A549 (cell line): ENCODE results near the gene ACTN2. TPM values are rescaled to one million over a fixed set of nuclear protein-coding genes. Genes with fewer than 3 reads are reported as not detected.

Experiments used
- ATAC-seq, 2 experiments: fragments of 200-7000 bp in 1 of 2; fragments of >200 bp in 1 of 2; cut with Nextera tagmentation in 1 of 2; cut with Tn5 transposase in 1 of 2; 3 replicates each; pipeline versions ENCODE4 v1.8.0 to v1.9.1; 2018 to 2020; ENCODE audit warnings: mild to moderate bottlenecking in 1 of 2, moderate library complexity in 1 of 2
- CTCF ChIA-PET: fragments of 300-600 bp; sonication (Branson Sonifier 250); formaldehyde crosslinking; extraction: SDS; loops from one replicate; lab custom pipeline; 2021; ENCODE audit warnings: antibody characterized with exemption, inconsistent platforms; lab: Yijun Ruan, JAX
- POLR2A ChIA-PET: fragments of 350-600 bp; formaldehyde crosslinking; extraction: SDS; loops from one replicate; lab custom pipeline; 2021; ENCODE audit warnings: antibody characterized with exemption, inconsistent platforms; lab: Yijun Ruan, JAX
- DNase-seq, 2 experiments: peaks; one replicate each; pipeline versions ENCODE4 v3.0.0 to v3.0.0-alpha.2; 2011 to 2016; ENCODE audit warnings: low read depth in 1 of 2, low spot score in 1 of 2
- FAIRE-seq: peaks from 2 replicates; lab custom pipeline; 2011; peaks lifted over from hg19 to GRCh38; lab: Jason Lieb, UNC
- H3K27ac ChIP-seq, 2 experiments: fragments of >200 bp; sonication (Bioruptor Twin); formaldehyde crosslinking; 3 replicates each; pipeline ENCODE4 v1.5.1; 2016 to 2017
- H3K4me1 ChIP-seq: fragments of >200 bp; sonication (Bioruptor Twin); formaldehyde crosslinking; 3 replicates; pipeline ENCODE4 v1.6.1; 2016
- H3K4me2 ChIP-seq: fragments of >200 bp; sonication (Bioruptor Twin); formaldehyde crosslinking; 3 replicates; pipeline ENCODE4 v1.6.1; 2016
- H3K4me3 ChIP-seq: fragments of >200 bp; sonication (Bioruptor Twin); formaldehyde crosslinking; 3 replicates; pipeline ENCODE4 v1.5.1; 2016
- H3K9me3 ChIP-seq: fragments of >200 bp; sonication (Bioruptor Twin); formaldehyde crosslinking; 3 replicates; pipeline ENCODE4 v1.6.1; 2016
- BHLHE40 ChIP-seq: IDR thresholded peaks from 2 replicates; pipeline ENCODE4 v1.6.1; 2012; ENCODE audit warnings: low read depth, low read length, inconsistent platforms
- CBX8 ChIP-seq: fragments of 200-600 bp; sonication (generic); IDR thresholded peaks from 2 replicates; pipeline ENCODE4 v1.6.1; 2016
- EP300 ChIP-seq, 2 experiments: fragments of >200 bp; sonication (Bioruptor Twin); formaldehyde crosslinking; IDR thresholded peaks; 2 replicates in 1 of 2; 3 replicates in 1 of 2; pipeline ENCODE4 v1.6.1; 2016 to 2017
- ESRRA ChIP-seq: fragments of 150-350 bp; IDR thresholded peaks from 2 replicates; pipeline ENCODE4 v1.6.1; 2014; ENCODE audit warnings: mild to moderate bottlenecking, low read length, borderline replicate concordance
- FOSB ChIP-seq: fragments of 250-450 bp; sonication (Bioruptor Pico); IDR thresholded peaks from 2 replicates; pipeline ENCODE4 v1.5.0; 2020; ENCODE audit warnings: mild to moderate bottlenecking, moderate library complexity
- FOSL2 ChIP-seq, 2 experiments: fragments of 450-650 bp in 1 of 2; fragments of >200 bp in 1 of 2; sonication (Bioruptor Twin) in 1 of 2; formaldehyde crosslinking; IDR thresholded peaks; 2 replicates each; pipeline versions ENCODE4 v1.5.0 to v1.6.1; 2016 to 2020; ENCODE audit warnings: mild to moderate bottlenecking in 1 of 2, moderate library complexity in 1 of 2
- FOXS1 ChIP-seq: fragments of 250-450 bp; sonication (Bioruptor Pico); IDR thresholded peaks from 2 replicates; pipeline ENCODE4 v1.5.0; 2020; ENCODE audit warnings: mild to moderate bottlenecking, moderate library complexity
- GATA3 ChIP-seq: IDR thresholded peaks from 2 replicates; pipeline ENCODE4 v1.6.1; 2012; ENCODE audit warnings: borderline replicate concordance
- HOXB13 ChIP-seq: fragments of 250-450 bp; sonication (Bioruptor Pico); IDR thresholded peaks from 2 replicates; pipeline ENCODE4 v1.5.0; 2020; ENCODE audit warnings: low read depth, mild to moderate bottlenecking, moderate library complexity
- JUN ChIP-seq, 2 experiments: fragments of >200 bp; sonication (Bioruptor Twin); formaldehyde crosslinking; IDR thresholded peaks; 2 replicates in 1 of 2; 3 replicates in 1 of 2; pipeline ENCODE4 v1.6.1; 2016 to 2017
- KDM1A ChIP-seq: fragments of 200-600 bp; sonication (generic); IDR thresholded peaks from 2 replicates; pipeline ENCODE4 v1.6.1; 2016; ENCODE audit warnings: low read depth, mild to moderate bottlenecking
- KDM5A ChIP-seq: fragments of 200-600 bp; sonication (generic); IDR thresholded peaks from 2 replicates; pipeline ENCODE4 v1.6.1; 2016; ENCODE audit warnings: antibody characterized with exemption, mild to moderate bottlenecking
- NR3C1 ChIP-seq: fragments of >200 bp; sonication (Bioruptor Twin); formaldehyde crosslinking; IDR thresholded peaks from 3 replicates; pipeline ENCODE4 v1.6.1; 2017
- PHF8 ChIP-seq: fragments of 200-600 bp; sonication (generic); IDR thresholded peaks from 2 replicates; pipeline ENCODE4 v1.6.1; 2016; ENCODE audit warnings: low read depth, mild to moderate bottlenecking, antibody characterized with exemption, moderate library complexity, borderline replicate concordance
- POLR2A ChIP-seq: IDR thresholded peaks from 2 replicates; pipeline ENCODE4 v1.6.1; 2012; ENCODE audit warnings: mild to moderate bottlenecking, low read length
- POLR2AphosphoS2 ChIP-seq: conservative IDR thresholded peaks from 2 replicates; pipeline ENCODE4 v1.6.1; 2012; ENCODE audit warnings: low read length, improper control_type of control experiment, inconsistent platforms
- TFCP2L1 ChIP-seq: fragments of 250-450 bp; sonication (Bioruptor Pico); IDR thresholded peaks from 2 replicates; pipeline ENCODE4 v1.5.0; 2021; ENCODE audit warnings: mild to moderate bottlenecking
- TP53 ChIP-seq: fragments of 250-450 bp; sonication (Bioruptor Pico); IDR thresholded peaks from 2 replicates; pipeline ENCODE4 v1.5.0; 2021; ENCODE audit warnings: mild to moderate bottlenecking, moderate library complexity
- ZC3H11A ChIP-seq: fragments of 450-650 bp; IDR thresholded peaks from 2 replicates; pipeline ENCODE4 v1.6.1; 2014; ENCODE audit warnings: antibody characterized with exemption, mild to moderate bottlenecking
- ZNF302 ChIP-seq: fragments of 250-450 bp; sonication (Bioruptor Pico); IDR thresholded peaks from 2 replicates; pipeline ENCODE4 v1.9.0; 2021; ENCODE audit warnings: inconsistent platforms, mild to moderate bottlenecking, moderate library complexity
- WGBS: methylation state at CpG from one replicate; pipeline ENCODE4 v1.1.6; 2017; ENCODE audit errors: missing lambda C conversion rate; 5-methylcytosine and 5-hydroxymethylcytosine counted together
- polyA plus RNA-seq, 4 experiments: library from polyadenylated mRNA; depleted of rRNA in 3 of 4; stranded (reverse); fragments of >200 nt; fragmentation: RNase III in 1 of 4; extraction: RNeasy Plus Mini Kit Qiagen cat#74134 plus additional on column Dnase treatment in 1 of 4; gene quantifications; 2 replicates in 3 of 4; 3 replicates in 1 of 4; pipeline ENCODE4 v1.2.3, GENCODE V29; 2011 to 2017
- TF ChIP-seq, protein P1 (sequence below): fragments of 250-450 bp; sonication (Bioruptor Pico); IDR thresholded peaks from 2 replicates; pipeline ENCODE4 v1.5.0; 2021; ENCODE audit warnings: mild to moderate bottlenecking, moderate library complexity, borderline replicate concordance
- TF ChIP-seq, protein P2 (sequence below): fragments of 450-650 bp; IDR thresholded peaks from 2 replicates; pipeline ENCODE4 v1.6.1; 2014; ENCODE audit warnings: antibody characterized with exemption
- TF ChIP-seq, protein P3 (sequence below): fragments of >200 bp; sonication (Bioruptor Twin); formaldehyde crosslinking; IDR thresholded peaks from 2 replicates; pipeline ENCODE4 v1.6.1; 2016
- TF ChIP-seq, protein P4 (sequence below): fragments of >200 bp; sonication (Bioruptor Twin); formaldehyde crosslinking; IDR thresholded peaks from 3 replicates; pipeline ENCODE4 v1.5.1; 2016
- TF ChIP-seq, protein P5 (sequence below): IDR thresholded peaks from 2 replicates; pipeline ENCODE4 v1.6.1; 2012; ENCODE audit warnings: low read depth, borderline replicate concordance
- TF ChIP-seq, protein P6 (sequence below): IDR thresholded peaks from 2 replicates; pipeline ENCODE4 v1.6.1; 2012
- TF ChIP-seq, protein P7 (sequence below): fragments of 200-600 bp; sonication (generic); IDR thresholded peaks from 2 replicates; pipeline ENCODE4 v1.6.1; 2016; ENCODE audit warnings: antibody characterized with exemption, mild to moderate bottlenecking, moderate library complexity

ACTN2 gene
- polyA plus RNA-seq, 2 of the 4 experiments (the other 2 are of a cell fraction) = not detected

DNA sequence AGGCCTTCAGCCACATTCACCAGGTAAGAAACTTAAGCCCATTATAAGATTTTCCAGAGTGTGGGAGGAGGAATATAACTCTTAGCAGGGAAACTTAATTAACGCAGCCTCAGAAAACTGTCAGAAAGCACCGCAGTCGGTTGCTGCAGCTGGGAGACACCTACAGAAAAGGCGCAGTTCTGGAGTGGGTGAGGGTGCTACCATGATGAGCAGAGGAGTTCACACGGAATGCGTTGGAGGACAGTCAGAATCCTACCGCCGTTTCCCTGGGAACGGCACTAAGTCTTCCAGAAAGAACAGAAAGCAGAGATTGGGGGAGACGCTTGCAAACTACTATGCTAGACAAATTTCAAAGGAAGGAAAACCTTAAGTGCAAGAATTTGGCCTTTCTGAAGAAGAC is 6.4 kb downstream of the ACTN2 start:
- Histone ChIP-seq H3K27ac (no peak overlapping the region), H3K4me3 (no peak overlapping the region), H3K9me3 (no peaks in the 10 kb centered on the region), H3K4me1 (no peaks in the 10 kb centered on the region), H3K4me2 (no peak overlapping the region)
- POLR2A ChIA-PET = no interaction called here
- FAIRE-seq (no peak), DNase-seq (no peak), ATAC-seq (no peak)
- CTCF ChIA-PET = no interaction called here
- 53% methylated on average over 10 of the region's 10 CpGs for WGBS
- TF ChIP-seq PHF8 (no peak), ESRRA (no peak), FOXS1 (no peak), GATA3 (no peak), POLR2AphosphoS2 (no peak), FOSL2 (IDR thresholded peaks at IDR 0.05) (no peak), FOSL2 (CRISPR knock-in tag; IDR thresholded peaks at IDR 0.05) (no peak), KDM1A (no peak), TP53 (no peak), NR3C1 (no peak), ZC3H11A (no peak)
- TF ChIP-seq, protein P1, sequence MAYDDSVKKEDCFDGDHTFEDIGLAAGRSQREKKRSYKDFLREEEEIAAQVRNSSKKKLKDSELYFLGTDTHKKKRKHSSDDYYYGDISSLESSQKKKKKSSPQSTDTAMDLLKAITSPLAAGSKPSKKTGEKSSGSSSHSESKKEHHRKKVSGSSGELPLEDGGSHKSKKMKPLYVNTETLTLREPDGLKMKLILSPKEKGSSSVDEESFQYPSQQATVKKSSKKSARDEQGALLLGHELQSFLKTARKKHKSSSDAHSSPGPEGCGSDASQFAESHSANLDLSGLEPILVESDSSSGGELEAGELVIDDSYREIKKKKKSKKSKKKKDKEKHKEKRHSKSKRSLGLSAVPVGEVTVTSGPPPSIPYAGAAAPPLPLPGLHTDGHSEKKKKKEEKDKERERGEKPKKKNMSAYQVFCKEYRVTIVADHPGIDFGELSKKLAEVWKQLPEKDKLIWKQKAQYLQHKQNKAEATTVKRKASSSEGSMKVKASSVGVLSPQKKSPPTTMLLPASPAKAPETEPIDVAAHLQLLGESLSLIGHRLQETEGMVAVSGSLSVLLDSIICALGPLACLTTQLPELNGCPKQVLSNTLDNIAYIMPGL (CRISPR knock-in tag) = no peak
- TF ChIP-seq, all 56 proteins: peak for 0

DNA sequence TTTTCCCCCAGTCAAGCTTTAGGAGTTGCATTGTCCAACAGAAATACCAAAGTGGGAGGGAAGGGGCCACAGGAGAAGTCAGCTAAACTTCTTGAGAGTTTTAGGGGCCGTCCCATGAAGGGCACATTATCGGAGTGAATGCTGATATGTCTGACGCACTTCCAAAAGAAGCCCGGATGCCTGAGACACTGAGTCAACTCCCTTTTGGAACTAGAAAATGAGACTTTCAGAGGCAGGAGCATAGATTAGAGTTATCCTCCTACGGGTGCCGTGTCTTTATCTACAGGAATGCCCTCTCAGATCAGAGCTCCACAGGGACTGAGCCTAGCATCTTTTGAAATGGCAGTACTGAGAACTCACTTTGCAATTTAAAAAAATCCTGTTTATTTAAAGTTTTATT is 13.1 kb downstream of the ACTN2 start:
- POLR2A ChIA-PET = no interaction called here
- ATAC-seq = no peak
- FAIRE-seq = no peak
- Histone ChIP-seq H3K9me3 (no peaks in the 10 kb centered on the region), H3K4me3 (no peak overlapping the region), H3K4me1 (no peaks in the 10 kb centered on the region), H3K4me2 (no peak overlapping the region), H3K27ac (no peak overlapping the region)
- DNase-seq = no peak
- CTCF ChIA-PET = no interaction called here
- WGBS = 53% methylated on average over 6 of the region's 6 CpGs
- TF ChIP-seq ZC3H11A = no peak
- no peak for TF ChIP-seq GATA3
- TF ChIP-seq, protein P2, sequence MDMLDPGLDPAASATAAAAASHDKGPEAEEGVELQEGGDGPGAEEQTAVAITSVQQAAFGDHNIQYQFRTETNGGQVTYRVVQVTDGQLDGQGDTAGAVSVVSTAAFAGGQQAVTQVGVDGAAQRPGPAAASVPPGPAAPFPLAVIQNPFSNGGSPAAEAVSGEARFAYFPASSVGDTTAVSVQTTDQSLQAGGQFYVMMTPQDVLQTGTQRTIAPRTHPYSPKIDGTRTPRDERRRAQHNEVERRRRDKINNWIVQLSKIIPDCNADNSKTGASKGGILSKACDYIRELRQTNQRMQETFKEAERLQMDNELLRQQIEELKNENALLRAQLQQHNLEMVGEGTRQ = no peak
- no peak for TF ChIP-seq CBX8
- TF ChIP-seq KDM5A = no peak
- TF ChIP-seq EP300 (IDR thresholded peaks at IDR 0.05) = no peak
- TF ChIP-seq TFCP2L1 = no peak
- TF ChIP-seq BHLHE40 = no peak
- TF ChIP-seq, protein P3, sequence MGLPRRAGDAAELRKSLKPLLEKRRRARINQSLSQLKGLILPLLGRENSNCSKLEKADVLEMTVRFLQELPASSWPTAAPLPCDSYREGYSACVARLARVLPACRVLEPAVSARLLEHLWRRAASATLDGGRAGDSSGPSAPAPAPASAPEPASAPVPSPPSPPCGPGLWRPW = no peak
- TF ChIP-seq, protein P4, sequence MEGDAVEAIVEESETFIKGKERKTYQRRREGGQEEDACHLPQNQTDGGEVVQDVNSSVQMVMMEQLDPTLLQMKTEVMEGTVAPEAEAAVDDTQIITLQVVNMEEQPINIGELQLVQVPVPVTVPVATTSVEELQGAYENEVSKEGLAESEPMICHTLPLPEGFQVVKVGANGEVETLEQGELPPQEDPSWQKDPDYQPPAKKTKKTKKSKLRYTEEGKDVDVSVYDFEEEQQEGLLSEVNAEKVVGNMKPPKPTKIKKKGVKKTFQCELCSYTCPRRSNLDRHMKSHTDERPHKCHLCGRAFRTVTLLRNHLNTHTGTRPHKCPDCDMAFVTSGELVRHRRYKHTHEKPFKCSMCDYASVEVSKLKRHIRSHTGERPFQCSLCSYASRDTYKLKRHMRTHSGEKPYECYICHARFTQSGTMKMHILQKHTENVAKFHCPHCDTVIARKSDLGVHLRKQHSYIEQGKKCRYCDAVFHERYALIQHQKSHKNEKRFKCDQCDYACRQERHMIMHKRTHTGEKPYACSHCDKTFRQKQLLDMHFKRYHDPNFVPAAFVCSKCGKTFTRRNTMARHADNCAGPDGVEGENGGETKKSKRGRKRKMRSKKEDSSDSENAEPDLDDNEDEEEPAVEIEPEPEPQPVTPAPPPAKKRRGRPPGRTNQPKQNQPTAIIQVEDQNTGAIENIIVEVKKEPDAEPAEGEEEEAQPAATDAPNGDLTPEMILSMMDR = no peak
- no peak for TF ChIP-seq TP53
- TF ChIP-seq PHF8 = no peak
- TF ChIP-seq ZNF302 = no peak
- TF ChIP-seq, protein P5, sequence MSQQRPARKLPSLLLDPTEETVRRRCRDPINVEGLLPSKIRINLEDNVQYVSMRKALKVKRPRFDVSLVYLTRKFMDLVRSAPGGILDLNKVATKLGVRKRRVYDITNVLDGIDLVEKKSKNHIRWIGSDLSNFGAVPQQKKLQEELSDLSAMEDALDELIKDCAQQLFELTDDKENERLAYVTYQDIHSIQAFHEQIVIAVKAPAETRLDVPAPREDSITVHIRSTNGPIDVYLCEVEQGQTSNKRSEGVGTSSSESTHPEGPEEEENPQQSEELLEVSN = no peak
- TF ChIP-seq, protein P6, sequence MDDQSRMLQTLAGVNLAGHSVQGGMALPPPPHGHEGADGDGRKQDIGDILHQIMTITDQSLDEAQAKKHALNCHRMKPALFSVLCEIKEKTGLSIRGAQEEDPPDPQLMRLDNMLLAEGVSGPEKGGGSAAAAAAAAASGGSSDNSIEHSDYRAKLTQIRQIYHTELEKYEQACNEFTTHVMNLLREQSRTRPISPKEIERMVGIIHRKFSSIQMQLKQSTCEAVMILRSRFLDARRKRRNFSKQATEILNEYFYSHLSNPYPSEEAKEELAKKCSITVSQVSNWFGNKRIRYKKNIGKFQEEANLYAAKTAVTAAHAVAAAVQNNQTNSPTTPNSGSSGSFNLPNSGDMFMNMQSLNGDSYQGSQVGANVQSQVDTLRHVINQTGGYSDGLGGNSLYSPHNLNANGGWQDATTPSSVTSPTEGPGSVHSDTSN = no peak
- no peak for TF ChIP-seq POLR2A
- no peak for TF ChIP-seq FOSB (CRISPR knock-in tag)
- TF ChIP-seq JUN (IDR thresholded peaks at IDR 0.05) = no peak
- TF ChIP-seq, protein P7, sequence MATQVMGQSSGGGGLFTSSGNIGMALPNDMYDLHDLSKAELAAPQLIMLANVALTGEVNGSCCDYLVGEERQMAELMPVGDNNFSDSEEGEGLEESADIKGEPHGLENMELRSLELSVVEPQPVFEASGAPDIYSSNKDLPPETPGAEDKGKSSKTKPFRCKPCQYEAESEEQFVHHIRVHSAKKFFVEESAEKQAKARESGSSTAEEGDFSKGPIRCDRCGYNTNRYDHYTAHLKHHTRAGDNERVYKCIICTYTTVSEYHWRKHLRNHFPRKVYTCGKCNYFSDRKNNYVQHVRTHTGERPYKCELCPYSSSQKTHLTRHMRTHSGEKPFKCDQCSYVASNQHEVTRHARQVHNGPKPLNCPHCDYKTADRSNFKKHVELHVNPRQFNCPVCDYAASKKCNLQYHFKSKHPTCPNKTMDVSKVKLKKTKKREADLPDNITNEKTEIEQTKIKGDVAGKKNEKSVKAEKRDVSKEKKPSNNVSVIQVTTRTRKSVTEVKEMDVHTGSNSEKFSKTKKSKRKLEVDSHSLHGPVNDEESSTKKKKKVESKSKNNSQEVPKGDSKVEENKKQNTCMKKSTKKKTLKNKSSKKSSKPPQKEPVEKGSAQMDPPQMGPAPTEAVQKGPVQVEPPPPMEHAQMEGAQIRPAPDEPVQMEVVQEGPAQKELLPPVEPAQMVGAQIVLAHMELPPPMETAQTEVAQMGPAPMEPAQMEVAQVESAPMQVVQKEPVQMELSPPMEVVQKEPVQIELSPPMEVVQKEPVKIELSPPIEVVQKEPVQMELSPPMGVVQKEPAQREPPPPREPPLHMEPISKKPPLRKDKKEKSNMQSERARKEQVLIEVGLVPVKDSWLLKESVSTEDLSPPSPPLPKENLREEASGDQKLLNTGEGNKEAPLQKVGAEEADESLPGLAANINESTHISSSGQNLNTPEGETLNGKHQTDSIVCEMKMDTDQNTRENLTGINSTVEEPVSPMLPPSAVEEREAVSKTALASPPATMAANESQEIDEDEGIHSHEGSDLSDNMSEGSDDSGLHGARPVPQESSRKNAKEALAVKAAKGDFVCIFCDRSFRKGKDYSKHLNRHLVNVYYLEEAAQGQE = no peak
- no peak for TF ChIP-seq HOXB13 (CRISPR knock-in tag)
